ENCODE data around the gene REEP6. TPM values are rescaled to one million over a fixed set of nuclear protein-coding genes. Genes with fewer than 3 reads are reported as not detected.

Gene REEP6
- 1 to 10 TPM; 4.2 to 8.5 (median 5.9) TPM for total RNA-seq

- DNase-seq: no peak
- Histone ChIP-seq H3K9me3 (no peaks in the 10 kb centered on the region), H3K27me3 (no peaks in the 10 kb centered on the region), H3K4me3 (replicated peaks in 1 of 3) (peak within 1 kb of the TSS in 2 of 3 donors; percentile 42 to 47), H3K27ac (peak within 1 kb of the TSS in 2 of 3 donors; percentile 2 to 26), H3K36me3 (no peaks in the 10 kb centered on the region), H3K4me1 (peaks cover 12 to 14% of the 10 kb centered on the region in 2 donors)
- 3 to 6% methylated on average over 11 of the region's 73 CpGs for WGBS, 2 donors
- intact Hi-C loops (cut with DNase I): no loop called here
- peak in 1 of 2 donors; percentile 38 for TF ChIP-seq POLR2A (IDR thresholded peaks at IDR 0.05)
- TF ChIP-seq CTCF (IDR thresholded peaks at IDR 0.05): no peak
Measured at GRCh38 chr19:1491114-1491848, at the start of gene REEP6. Gene REEP6 (plus strand): TSS chr19:1491181. CDS start chr19:1491270, 89 bp downstream.

DNA sequence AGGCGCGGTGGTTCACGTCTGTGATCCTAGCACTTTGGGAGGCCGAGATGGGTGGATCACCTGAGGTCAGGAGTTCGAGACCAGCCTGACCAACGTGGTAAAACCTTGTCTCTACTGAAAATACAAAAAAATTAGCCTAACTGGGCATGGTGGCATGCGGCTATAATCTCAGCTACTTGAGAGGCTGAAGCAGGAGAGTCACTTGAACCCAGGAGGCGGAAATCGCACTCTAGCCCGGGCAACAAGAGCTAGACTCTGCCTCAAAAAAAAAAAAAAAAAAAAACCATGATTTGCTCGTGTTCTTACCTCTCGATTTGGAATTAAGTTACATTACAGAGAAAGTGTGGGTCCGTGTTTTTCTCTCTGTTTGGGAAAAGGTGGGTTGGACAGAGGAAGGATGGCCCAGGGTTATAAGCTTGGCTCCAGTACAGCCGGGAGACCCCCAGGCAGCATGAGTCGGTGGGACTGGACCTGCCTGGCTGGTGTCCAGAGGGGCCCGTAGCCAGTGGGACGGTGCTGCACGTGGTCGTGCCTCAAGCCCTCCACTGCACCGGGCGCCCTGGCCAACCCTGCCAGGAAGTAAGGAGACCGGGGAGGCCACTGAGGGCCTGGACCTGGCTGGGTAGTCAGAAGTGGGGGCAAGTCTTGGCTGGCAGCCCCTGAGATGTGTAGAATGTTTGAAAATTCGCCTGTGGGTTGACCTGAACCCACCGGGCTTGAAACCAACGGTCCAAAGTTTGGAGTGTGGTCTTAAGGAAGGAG is 49.1 kb upstream of the REEP6 start:
- intact Hi-C loops (cut with DNase I): no loop called here
- TF ChIP-seq POLR2A (IDR thresholded peaks at IDR 0.05): no peak
- TF ChIP-seq CTCF (IDR thresholded peaks at IDR 0.05): no peak
- no peak for DNase-seq

GRCh38 chr19:1445185-1445931 is 45.6 kb upstream of the REEP6 start:
- H3K36me3 ChIP-seq: peaks cover 18 to 19% of the 10 kb centered on the region in 2 donors
- H3K27ac ChIP-seq: no peak overlapping the region
- peak overlapping the region in 1 of 3 donors; percentile 24 for H3K4me3 ChIP-seq (replicated peaks in 1 of 3)
- DNase-seq: peak; percentile 54 to 62
- H3K27me3 ChIP-seq: peaks cover 35% of the 10 kb centered on the region
- WGBS, 2 donors: 2 to 3% methylated on average over 10 to 18 of the region's 70 CpGs
- H3K9me3 ChIP-seq: no peaks in the 10 kb centered on the region
- intact Hi-C loops (cut with DNase I): no loop called here
- H3K4me1 ChIP-seq: peaks cover 6 to 25% of the 10 kb centered on the region in 2 donors
- TF ChIP-seq CTCF (IDR thresholded peaks at IDR 0.05) (peak; percentile 31 to 98 (median 86)), POLR2A (IDR thresholded peaks at IDR 0.05) (no peak)

More for the DNA sequence above, 49.1 kb upstream of the REEP6 start:
- Histone ChIP-seq H3K27me3 (peaks cover 12% of the 10 kb centered on the region), H3K4me1 (peaks cover 16 to 39% of the 10 kb centered on the region in 2 donors), H3K27ac (no peak overlapping the region), H3K36me3 (peaks cover 26 to 28% of the 10 kb centered on the region in 2 donors), H3K4me3 (replicated peaks in 1 of 3) (no peak overlapping the region), H3K9me3 (no peaks in the 10 kb centered on the region)
- WGBS, 2 donors: 92 to 93% methylated on average over 23 to 25 of the region's 25 CpGs

DNA sequence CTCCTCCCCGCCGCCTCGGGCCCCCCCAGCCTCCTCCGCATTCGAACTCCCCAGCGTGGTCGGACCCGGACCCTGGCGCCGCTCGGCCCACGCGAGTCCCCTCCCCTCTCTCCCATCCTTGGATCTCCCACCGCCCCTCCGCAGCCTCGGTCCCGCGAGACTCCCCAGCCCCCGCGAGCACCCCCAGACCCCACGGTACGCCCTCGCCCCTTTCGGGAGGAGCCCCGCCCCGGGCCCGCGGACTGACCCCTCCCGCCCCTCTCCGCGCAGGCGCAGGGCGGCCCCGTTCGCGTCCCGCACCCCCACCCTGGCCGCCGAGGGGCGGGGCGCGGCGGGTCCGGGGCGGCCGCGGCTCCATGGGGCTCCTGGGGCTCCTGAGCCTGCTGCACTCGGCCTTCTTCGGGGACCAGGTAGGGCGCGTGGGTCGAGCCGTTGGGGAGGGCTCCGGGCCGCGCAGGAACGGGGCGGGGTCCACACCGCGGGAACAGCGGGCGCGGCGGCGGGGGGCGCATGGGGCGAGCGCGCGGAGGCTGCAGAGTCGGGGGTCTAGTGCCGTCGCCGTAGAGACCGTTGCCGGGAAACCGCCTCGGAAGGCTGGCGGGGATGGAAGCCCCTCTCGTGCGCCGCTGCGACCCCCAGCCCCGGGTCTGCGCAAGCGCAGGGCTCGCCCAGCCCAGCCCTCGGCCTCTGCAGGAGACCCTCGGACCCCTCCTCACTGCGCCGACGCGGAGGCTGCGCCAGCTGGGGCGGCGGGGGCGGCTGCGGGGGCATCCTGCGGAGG is 44.9 kb upstream of the REEP6 start:
- Histone ChIP-seq H3K27me3 (peaks cover 40% of the 10 kb centered on the region), H3K9me3 (no peaks in the 10 kb centered on the region), H3K27ac (no peak overlapping the region), H3K36me3 (peaks cover 10 to 11% of the 10 kb centered on the region in 2 donors), H3K4me1 (peaks cover 6 to 24% of the 10 kb centered on the region in 2 donors), H3K4me3 (replicated peaks in 1 of 3) (peak overlapping the region in 1 of 3 donors; percentile 17)
- DNase-seq: no peak
- 3% methylated on average over 6 of the region's 99 CpGs; no CpG with 5 or more reads in 1 of the 2 donors for WGBS, 2 donors
- intact Hi-C loops (cut with DNase I): no loop called here
- TF ChIP-seq POLR2A (IDR thresholded peaks at IDR 0.05) (no peak), CTCF (IDR thresholded peaks at IDR 0.05) (no peak)

Measured in thyroid gland (tissue), 4 donors.